Lung microvascular endothelial cell (primary cell): Measurements from ENCODE around the gene TEX10. TPM values are rescaled to one million over a fixed set of nuclear protein-coding genes. Genes with fewer than 3 reads are reported as not detected.
A peak's percentile ranks its signal among the peaks of the same experiment; 100 is the strongest.

ENCODE experiments used
- DNase-seq, 2 donors: peaks; one replicate each; pipeline versions ENCODE4 v3.0.0 to v3.0.0-alpha.2; 2010; ENCODE audit warnings: low read depth in 2 of 2
- total RNA-seq: library from RNA; depleted of rRNA; stranded (reverse); fragments of >200 nt; gene quantifications from 2 replicates; pipeline ENCODE4 v1.2.1, GENCODE V29; 2014

TEX10 gene
- total RNA-seq, 1 donor from 2014 or later, result 18.5 TPM

- no peak for DNase-seq
Measured at GRCh38 chr9:100285601-100286000, 67.1 kb downstream of the TEX10 start.

DNA sequence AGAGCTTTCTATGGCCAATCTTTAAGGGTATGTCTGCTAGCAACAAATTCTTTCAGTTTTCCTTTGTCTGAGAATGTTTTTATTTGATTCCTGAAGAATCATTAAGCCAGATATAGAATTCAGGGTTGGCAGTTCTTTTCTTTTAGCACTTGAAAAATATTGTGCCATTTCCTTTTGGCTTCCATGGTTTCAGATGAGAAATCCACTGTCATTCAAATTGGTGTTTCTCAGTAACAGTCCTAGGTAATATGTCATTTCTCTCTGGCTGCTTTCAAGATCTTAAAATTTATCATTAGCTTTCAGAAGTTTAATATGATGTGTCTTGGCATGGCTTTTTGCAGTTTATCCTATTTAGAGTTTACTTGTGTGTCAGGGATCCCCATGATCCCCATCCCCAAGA is 67.7 kb downstream of the TEX10 start:
- peak in 1 of 2 donors; percentile 9 for DNase-seq

GRCh38 chr9:100284247-100284646 is 68.5 kb downstream of the TEX10 start:
- no peak for DNase-seq

- no peak for DNase-seq
Measured at GRCh38 chr9:100282388-100282719, 70.4 kb downstream of the TEX10 start.

GRCh38 chr9:100281676-100282387 is 70.9 kb downstream of the TEX10 start:
- DNase-seq, result no peak

DNA sequence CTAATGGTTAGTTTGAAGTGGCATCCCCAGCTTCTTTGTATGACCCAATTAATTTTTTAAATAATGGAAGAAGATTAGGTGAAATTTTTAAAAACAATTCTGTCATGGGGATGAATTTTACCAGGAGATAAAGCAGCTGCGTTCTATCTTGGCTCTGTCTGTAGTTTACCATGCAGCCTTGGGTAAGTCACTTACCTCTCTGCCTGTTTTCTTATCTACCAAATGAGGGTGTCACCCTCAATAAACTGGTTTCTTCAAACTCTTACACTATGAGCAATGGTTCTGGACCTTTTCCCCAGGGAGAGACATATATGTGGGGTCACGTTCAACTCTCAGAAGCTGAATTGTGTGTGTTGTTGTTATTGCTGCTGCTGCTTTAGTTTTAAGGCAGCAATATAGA is 71.7 kb downstream of the TEX10 start:
- DNase-seq, result no peak

- peak in 1 of 2 donors; percentile 6 for DNase-seq
Measured at GRCh38 chr9:100277166-100277979, 75.4 kb downstream of the TEX10 start.

- peak in 1 of 2 donors; percentile 91 for DNase-seq
Measured at GRCh38 chr9:100269656-100270055, 83.1 kb downstream of the TEX10 start.

GRCh38 chr9:100268271-100268670 is 84.5 kb downstream of the TEX10 start:
- DNase-seq, result no peak

DNA sequence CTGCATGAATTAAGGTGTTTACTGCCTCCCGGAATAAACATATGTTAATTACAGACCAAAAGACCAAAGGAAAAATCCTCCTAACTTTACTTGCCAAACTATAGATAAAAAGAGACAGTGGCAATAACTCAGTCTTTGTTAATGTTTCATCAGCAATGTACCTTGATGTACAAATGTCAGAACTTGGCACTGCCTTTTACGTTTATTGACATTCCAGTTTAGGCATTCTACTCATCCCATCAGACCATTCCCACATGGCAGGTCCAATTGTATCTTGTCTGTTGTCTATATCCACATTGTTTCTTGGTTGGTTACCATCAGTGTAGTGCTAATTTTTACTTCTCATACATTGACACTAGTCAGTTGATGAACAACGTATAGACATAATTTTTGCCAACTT is 85.5 kb downstream of the TEX10 start:
- DNase-seq, result no peak

Other genes starting within 250 kb of the TEX10 start
- gene MSANTD3, start 74.2 kb upstream of the TEX10 start, total RNA-seq, result 38.9 and 45.1 TPM in 2 replicates
- 10.5 and 11.5 TPM in 2 replicates for gene TMEFF1, start 120.2 kb upstream of the TEX10 start, total RNA-seq
- 1.8 and 2.0 TPM in 2 replicates for gene CAVIN4, start 225.1 kb upstream of the TEX10 start, total RNA-seq